Lower lobe of right lung (tissue), 2 donors: ENCODE measurements around the gene MAPRE2. TPM values are rescaled to one million over a fixed set of nuclear protein-coding genes. Genes with fewer than 3 reads are reported as not detected.

Experiments
- ATAC-seq, 2 donors: fragments of 200-7000 bp; cut with Tn5 transposase; one replicate each; pipeline ENCODE4 v1.9.1; 2020 to 2022; ENCODE audit warnings: mild to moderate bottlenecking in 2 of 2, moderate library complexity in 2 of 2
- DNase-seq: peaks from one replicate; pipeline ENCODE4 v3.0.0-alpha.2; 2020
- H3K27ac ChIP-seq: fragments of 200-600 bp; one replicate; pipeline ENCODE4 v1.8.0; 2022
- H3K27me3 ChIP-seq: fragments of 200-600 bp; one replicate; pipeline ENCODE4 v1.8.0; 2022; ENCODE audit warnings: low read depth
- H3K36me3 ChIP-seq: fragments of 200-600 bp; one replicate; pipeline ENCODE4 v1.8.0; 2022; ENCODE audit warnings: mild to moderate bottlenecking
- H3K4me1 ChIP-seq: fragments of 200-600 bp; one replicate; pipeline ENCODE4 v1.8.0; 2022
- H3K4me3 ChIP-seq: fragments of 200-600 bp; one replicate; pipeline ENCODE4 v1.8.0; 2022; ENCODE audit warnings: mild to moderate bottlenecking
- H3K9me3 ChIP-seq: fragments of 200-600 bp; one replicate; pipeline ENCODE4 v1.8.0; 2022
- intact Hi-C: fragments of 100-400 bp; cut with DNase I; formaldehyde crosslinking; loops from one replicate; pipeline ENCODE4 v1.11.0; 2022
- total RNA-seq: library from RNA; stranded (reverse); fragmentation: NEBNext Ultra II Directional; extraction: Animal tissue kit (Norgen Biotek cat#: 25700); gene quantifications from one replicate; pipeline ENCODE4 v1.2.1, GENCODE V29; 2021
- TF ChIP-seq, protein P1 (sequence below): fragments of 200-600 bp; IDR thresholded peaks from one replicate; pipeline ENCODE4 v1.8.0; 2022; ENCODE audit warnings: antibody characterized with exemption, mild to moderate bottlenecking
- donor health status: DM: no; HTN: yes; CAD: no; lungs with severe emphysema.

MAPRE2 gene
- total RNA-seq, 1 donor from 2014 or later, result 33.8 TPM

GRCh38 chr18:35041815-35042387 is 688 bp downstream of the MAPRE2 start:
- no peak for DNase-seq
- Histone ChIP-seq H3K36me3 (no peaks in the 10 kb centered on the region), H3K27ac (peak overlapping the region; percentile 89), H3K4me3 (peak overlapping the region; percentile 92), H3K27me3 (no peaks in the 10 kb centered on the region), H3K9me3 (no peaks in the 10 kb centered on the region), H3K4me1 (peaks cover 54% of the 10 kb centered on the region)
- intact Hi-C loops, result no loop called here
- peak; percentile 5 to 13 for ATAC-seq
- TF ChIP-seq, protein P1, sequence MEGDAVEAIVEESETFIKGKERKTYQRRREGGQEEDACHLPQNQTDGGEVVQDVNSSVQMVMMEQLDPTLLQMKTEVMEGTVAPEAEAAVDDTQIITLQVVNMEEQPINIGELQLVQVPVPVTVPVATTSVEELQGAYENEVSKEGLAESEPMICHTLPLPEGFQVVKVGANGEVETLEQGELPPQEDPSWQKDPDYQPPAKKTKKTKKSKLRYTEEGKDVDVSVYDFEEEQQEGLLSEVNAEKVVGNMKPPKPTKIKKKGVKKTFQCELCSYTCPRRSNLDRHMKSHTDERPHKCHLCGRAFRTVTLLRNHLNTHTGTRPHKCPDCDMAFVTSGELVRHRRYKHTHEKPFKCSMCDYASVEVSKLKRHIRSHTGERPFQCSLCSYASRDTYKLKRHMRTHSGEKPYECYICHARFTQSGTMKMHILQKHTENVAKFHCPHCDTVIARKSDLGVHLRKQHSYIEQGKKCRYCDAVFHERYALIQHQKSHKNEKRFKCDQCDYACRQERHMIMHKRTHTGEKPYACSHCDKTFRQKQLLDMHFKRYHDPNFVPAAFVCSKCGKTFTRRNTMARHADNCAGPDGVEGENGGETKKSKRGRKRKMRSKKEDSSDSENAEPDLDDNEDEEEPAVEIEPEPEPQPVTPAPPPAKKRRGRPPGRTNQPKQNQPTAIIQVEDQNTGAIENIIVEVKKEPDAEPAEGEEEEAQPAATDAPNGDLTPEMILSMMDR, result no peak

- Histone ChIP-seq H3K36me3 (no peaks in the 10 kb centered on the region), H3K4me3 (peak overlapping the region; percentile 92), H3K4me1 (peaks cover 60% of the 10 kb centered on the region), H3K9me3 (no peaks in the 10 kb centered on the region), H3K27ac (peak overlapping the region; percentile 89), H3K27me3 (no peaks in the 10 kb centered on the region)
- no peak for ATAC-seq
- no peak for DNase-seq
- TF ChIP-seq, protein P1, result no peak
- intact Hi-C loops, result no loop called here
Measured at GRCh38 chr18:35042389-35043071, 1.3 kb downstream of the MAPRE2 start.

- Histone ChIP-seq H3K4me1 (peaks cover 61% of the 10 kb centered on the region), H3K4me3 (peak overlapping the region; percentile 92), H3K27ac (peak overlapping the region; percentile 89), H3K9me3 (no peaks in the 10 kb centered on the region), H3K36me3 (no peaks in the 10 kb centered on the region), H3K27me3 (no peaks in the 10 kb centered on the region)
- DNase-seq (no peak), ATAC-seq (no peak)
- TF ChIP-seq, protein P1, result no peak
- intact Hi-C loops, result no loop called here
Measured at GRCh38 chr18:35043207-35043606, 2.0 kb downstream of the MAPRE2 start.

DNA sequence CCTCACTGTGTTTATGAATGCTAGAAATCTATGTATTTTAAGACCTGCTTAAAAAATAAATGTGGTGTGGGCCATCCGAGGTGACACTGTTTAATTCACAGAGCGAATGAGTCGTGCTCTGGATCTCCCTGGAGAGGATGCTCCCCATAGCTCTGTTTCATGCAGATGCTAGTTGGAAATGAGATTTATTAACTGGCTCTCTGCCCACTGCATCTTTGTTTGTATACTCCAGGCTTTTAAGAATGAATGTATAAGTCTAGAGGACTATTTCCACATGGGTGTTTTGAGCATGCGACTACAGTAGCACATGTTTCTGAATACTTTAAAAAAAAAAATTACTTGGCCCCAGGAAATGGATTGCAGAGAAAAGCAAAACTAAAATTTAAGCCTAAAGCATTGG is 3.9 kb downstream of the MAPRE2 start:
- no peaks in the 10 kb centered on the region for H3K27me3 ChIP-seq
- no peak overlapping the region for H3K4me3 ChIP-seq
- H3K36me3 ChIP-seq, result no peaks in the 10 kb centered on the region
- intact Hi-C loops, result no loop called here
- TF ChIP-seq, protein P1, result no peak
- DNase-seq (no peak), ATAC-seq (no peak)
- peak overlapping the region; percentile 1 for H3K27ac ChIP-seq
- no peaks in the 10 kb centered on the region for H3K9me3 ChIP-seq
- peaks cover 77% of the 10 kb centered on the region for H3K4me1 ChIP-seq

DNA sequence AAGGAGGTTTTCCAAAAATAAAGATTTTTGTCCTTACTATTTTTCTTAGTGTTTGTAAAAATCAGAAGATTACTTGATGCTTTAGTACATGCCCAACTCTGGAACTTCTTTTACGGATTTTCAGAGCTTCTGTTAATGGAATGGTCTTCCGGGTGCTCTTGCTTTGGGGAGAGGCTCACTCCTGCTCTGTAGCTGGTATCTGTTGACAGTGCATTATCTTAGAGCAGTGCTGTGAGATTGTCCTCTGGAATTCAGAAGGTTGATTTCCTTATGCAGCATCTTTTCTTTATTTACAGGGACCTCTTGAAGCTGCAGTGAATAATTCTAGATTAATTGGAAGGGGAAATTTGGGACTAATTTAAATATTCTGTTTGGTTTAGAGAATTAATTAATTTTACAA is 4.6 kb downstream of the MAPRE2 start:
- no peaks in the 10 kb centered on the region for H3K36me3 ChIP-seq
- H3K27me3 ChIP-seq, result no peaks in the 10 kb centered on the region
- H3K27ac ChIP-seq, result peak overlapping the region; percentile 1
- TF ChIP-seq, protein P1, result no peak
- peaks cover 81% of the 10 kb centered on the region for H3K4me1 ChIP-seq
- H3K4me3 ChIP-seq, result no peak overlapping the region
- intact Hi-C loops, result no loop called here
- no peaks in the 10 kb centered on the region for H3K9me3 ChIP-seq
- DNase-seq (no peak), ATAC-seq (no peak)
